GM19455 (cell line): ENCODE data around the gene TGFA.

Source experiments
- ATAC-seq: cut with Tn5 transposase; IDR thresholded peaks from one replicate; pipeline ENCODE4 v1.9.1; 2021; ENCODE audit not compliant: unreplicated experiment

TGFA gene

GRCh38 chr2:70525032-70525431, 28.6 kb downstream of the TGFA start:
- ATAC-seq = no peak

DNA sequence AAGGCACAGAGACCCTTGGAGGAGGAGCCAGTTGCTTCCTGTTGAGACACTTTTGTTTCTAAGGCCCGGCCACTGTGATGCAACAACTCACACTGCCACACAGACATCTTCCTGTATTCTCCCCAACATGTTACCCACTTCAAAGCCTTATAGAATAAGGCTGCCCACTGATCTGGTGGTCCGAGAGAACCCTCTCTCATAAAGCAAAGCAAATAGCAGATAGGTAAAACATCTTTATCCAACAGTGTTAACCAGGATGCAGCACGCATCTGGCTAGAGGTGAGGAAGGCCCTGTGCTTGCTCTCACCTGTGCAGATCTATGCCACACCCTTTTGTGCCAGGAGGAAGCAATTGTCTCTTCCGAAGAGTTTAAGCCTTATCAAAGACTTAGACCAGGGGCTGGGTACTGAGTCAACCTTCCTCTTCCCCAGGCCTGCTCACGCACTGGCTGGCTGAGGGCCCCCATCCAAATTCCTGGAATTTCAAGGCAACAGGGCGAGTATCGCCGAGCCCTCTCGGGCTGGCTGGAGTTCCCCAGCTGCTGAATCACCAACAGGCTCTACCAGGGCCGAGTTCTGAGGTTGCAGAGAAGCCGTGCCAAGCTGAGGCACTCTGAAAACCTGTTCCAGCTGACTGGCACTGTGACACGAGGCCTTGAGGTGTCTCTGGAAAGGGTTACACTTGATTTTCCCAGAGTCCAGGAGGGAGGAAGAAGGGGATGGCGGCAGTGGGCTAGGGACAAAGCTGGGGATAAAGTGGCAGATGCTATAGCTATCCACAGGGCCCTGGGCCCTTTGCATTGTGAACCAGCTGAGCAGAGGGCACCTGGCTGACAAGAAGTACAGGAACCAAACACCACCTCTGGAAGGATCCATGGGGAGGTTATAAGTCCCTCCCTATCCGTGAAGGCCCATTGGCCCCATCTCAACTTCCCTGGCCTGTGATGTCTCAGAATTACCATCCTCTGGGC, 29.3 kb downstream of the TGFA start:
- ATAC-seq = no peak

DNA sequence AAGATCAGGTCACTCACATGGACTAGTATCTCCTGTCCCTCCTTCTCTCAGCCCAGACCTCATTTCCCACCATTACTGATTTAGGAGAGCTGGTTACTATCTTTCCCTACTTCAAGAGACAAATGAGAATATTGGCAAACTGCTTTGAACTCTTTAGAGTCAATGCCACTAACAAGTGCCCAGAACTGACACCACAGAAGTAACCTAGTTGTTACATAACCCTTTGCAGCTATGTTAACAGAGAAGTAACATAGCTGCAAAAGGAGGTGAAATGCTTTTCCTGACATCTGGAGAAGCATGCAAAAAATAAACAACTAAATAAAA, 30.0 kb downstream of the TGFA start:
- no peak for ATAC-seq

GRCh38 chr2:70522627-70523026, 31.0 kb downstream of the TGFA start:
- no peak for ATAC-seq

- ATAC-seq = no peak
Measured at GRCh38 chr2:70520825-70521224, 32.8 kb downstream of the TGFA start.

GRCh38 chr2:70519453-70519852, 34.2 kb downstream of the TGFA start:
- no peak for ATAC-seq

DNA sequence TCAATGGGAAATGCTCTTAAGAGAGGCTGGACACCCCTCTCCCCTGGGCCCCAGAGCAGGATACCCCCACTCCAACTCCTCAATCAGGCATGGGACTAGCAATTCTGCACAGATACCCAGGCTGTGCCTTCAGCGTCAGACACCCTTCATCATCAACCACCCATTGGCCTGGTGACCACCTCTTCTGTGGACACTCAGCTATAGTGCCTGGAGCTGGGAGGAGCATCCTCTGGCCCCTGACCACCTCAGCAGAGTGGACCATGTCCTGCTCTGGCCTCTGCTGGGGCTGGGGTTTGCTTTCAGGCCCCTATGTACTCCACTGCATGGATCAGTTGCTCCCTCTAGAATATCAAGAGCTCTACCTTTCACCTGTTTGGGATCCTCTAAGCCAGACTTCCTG, 35.1 kb downstream of the TGFA start:
- ATAC-seq = no peak

- no peak for ATAC-seq
Measured at GRCh38 chr2:70517804-70518203, 35.8 kb downstream of the TGFA start.

DNA sequence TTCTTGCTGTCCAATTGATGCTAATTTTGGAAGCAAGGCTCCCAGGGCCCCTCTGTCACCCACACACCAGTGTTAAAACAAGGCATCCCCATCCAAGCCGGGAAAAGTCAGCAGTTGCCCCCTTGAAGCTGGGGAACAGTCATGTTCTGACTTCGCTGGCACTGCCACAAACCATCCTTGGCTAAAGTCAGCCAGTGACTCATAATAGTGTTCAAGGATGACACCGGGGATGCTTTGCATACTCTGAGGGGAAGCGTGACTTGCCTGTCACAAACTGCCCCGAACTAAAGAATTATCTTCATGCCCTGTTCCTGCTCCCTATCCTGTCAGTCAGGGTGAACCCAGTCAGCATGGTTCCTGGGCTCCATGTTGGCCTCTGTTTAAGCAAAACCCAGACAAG, 37.0 kb downstream of the TGFA start:
- ATAC-seq = peak; percentile 88

GRCh38 chr2:70515938-70516337, 37.7 kb downstream of the TGFA start:
- no peak for ATAC-seq

DNA sequence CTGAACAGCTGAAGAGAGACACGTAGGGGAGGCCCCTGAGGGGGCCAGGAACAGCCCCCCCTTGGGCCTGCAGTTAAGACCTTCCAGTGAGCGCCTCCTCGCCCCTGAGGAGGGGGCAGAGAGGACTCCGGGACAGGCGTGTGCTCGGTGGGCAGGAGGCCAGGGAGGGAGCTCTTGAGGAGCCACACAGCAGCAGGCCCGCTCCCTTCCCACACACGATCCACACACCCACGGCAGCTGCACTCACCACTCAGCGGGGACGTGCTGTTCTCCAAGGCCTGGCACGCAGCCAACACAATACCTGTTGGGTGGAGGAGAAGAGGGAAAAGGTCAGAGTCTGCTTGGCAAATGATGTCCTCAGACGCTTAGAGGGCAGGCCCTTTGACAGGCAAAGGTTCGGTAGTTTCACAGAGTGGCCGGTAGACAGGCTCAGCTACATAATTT, 39.0 kb downstream of the TGFA start:
- ATAC-seq = no peak

- ATAC-seq = no peak
Measured at GRCh38 chr2:70513738-70514137, 39.9 kb downstream of the TGFA start.

GRCh38 chr2:70511971-70512729, 41.5 kb downstream of the TGFA start:
- ATAC-seq = no peak

GRCh38 chr2:70510313-70510712, 43.3 kb downstream of the TGFA start:
- ATAC-seq = no peak

DNA sequence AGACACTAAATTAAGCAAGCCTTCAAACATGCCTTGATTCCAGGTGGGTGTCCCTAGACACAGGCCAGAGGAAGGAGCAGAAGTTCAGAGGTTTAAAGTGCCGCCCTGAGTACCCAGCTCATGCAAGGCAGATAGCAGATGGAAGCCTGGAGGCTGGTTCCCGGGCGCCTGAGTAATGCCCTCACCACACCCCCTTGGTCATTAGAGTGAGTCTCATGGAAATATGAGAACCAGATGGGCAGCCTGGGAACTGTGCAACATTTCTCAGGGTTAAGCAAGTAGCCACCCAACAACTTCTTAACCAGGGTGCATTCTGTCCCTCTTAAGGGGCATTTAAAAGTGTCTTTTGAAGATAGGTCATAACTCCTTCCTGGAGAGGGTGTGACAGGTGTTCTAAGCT, 44.1 kb downstream of the TGFA start:
- no peak for ATAC-seq

GRCh38 chr2:70508711-70509462, 44.7 kb downstream of the TGFA start:
- ATAC-seq = no peak

- ATAC-seq = no peak
Measured at GRCh38 chr2:70505613-70506391, 47.8 kb downstream of the TGFA start.

DNA sequence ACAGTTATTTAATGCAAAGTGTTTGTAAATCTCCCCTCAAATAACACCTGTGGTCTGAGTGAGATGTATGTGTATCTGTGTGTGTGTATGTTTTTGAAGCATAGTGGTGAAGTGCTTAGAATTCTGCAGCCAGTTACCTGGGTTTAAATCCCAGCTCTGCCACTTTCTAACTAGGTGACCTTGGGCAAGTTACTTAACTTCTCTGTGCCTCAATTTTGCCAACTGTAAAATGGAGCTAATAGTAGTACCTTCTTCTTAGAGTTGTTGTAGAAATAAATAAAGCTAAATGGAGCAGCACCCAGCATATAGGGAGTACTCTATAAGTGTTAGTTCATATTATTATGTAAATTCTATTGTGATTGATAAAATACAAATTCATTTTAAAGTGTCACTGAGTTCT, 48.9 kb downstream of the TGFA start:
- ATAC-seq = no peak

- ATAC-seq = no peak
Measured at GRCh38 chr2:70503896-70504295, 49.7 kb downstream of the TGFA start.

DNA sequence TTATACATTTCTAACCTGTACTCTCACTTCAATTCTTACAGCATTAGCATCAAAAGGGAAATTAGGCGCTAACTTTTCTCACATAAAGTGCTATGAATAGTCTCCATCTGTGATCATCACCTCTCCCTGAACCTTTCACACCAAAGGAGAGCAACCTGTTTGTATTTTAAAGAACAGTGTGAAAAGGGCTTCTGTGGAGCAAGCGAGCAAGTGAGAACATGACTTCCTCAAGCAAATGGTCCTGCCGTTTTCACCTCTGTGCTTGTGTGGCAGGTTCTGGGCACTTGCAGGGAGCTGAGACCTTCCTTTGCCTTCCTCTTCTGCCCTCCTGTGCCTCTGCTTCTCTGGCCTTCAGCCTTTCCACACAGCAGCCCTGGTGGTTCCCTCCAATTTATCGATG, 51.9 kb downstream of the TGFA start:
- no peak for ATAC-seq

DNA sequence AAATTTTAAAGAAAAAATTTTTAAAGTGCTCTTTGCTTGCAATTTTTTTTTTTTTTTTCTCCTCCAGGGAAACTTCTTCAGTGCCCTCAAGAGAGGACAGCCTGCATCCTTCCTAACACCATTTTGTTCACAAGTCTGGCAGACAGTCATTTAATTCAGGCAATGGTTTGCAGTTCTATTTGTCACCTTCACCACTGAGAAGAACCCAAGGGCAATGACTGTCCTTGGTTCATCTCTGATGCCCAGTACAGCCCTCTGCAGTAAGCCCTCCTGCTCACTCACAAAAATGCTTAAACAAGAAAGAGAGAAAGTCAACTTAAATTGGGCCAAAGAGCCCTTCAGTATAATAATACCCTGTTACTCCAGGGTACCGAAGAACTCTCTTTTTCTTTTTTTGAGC, 52.4 kb downstream of the TGFA start:
- no peak for ATAC-seq
